Parathyroid adenoma (tissue), 2 donors: Measurements from ENCODE around the gene EAF1.

Source experiments
- H2AFZ ChIP-seq: fragments of 300-600 bp; sonication (generic); one replicate; pipeline ENCODE4 v1.7.0; 2017; ENCODE audit warnings: antibody characterized with exemption, mild to moderate bottlenecking
- H3K27ac ChIP-seq: fragments of 300-600 bp; sonication (generic); one replicate; pipeline ENCODE4 v1.7.0; 2017
- H3K27me3 ChIP-seq: fragments of 300-600 bp; sonication (generic); one replicate; pipeline ENCODE4 v1.7.0; 2017; ENCODE audit warnings: low read length; ENCODE audit not compliant: control insufficient read depth, insufficient read depth
- H3K36me3 ChIP-seq: fragments of 300-600 bp; sonication (generic); one replicate; pipeline ENCODE4 v1.7.0; 2017; ENCODE audit warnings: low read length; ENCODE audit not compliant: control insufficient read depth, insufficient read depth
- H3K4me1 ChIP-seq: fragments of 300-600 bp; sonication (generic); one replicate; pipeline ENCODE4 v1.7.0; 2017; ENCODE audit warnings: control low read depth
- H3K4me2 ChIP-seq: fragments of 300-600 bp; sonication (generic); one replicate; pipeline ENCODE4 v1.7.0; 2017; ENCODE audit warnings: low read length
- H3K4me3 ChIP-seq: fragments of 300-600 bp; sonication (generic); one replicate; pipeline ENCODE4 v1.7.0; 2017; ENCODE audit warnings: low read depth, low read length
- H3K79me2 ChIP-seq: fragments of 300-600 bp; sonication (generic); one replicate; pipeline ENCODE4 v1.7.0; 2017; ENCODE audit warnings: control low read depth
- H3K9ac ChIP-seq: fragments of 300-600 bp; sonication (generic); one replicate; pipeline ENCODE4 v1.7.0; 2017; ENCODE audit warnings: mild to moderate bottlenecking
- H3K9me3 ChIP-seq: fragments of 300-600 bp; sonication (generic); one replicate; pipeline ENCODE4 v1.7.0; 2017; ENCODE audit warnings: low read length; ENCODE audit not compliant: control insufficient read depth
- CTCF ChIP-seq: fragments of 300-600 bp; sonication (generic); IDR thresholded peaks from one replicate; pipeline ENCODE4 v1.7.0; 2017; ENCODE audit warnings: antibody characterized with exemption, mild to moderate bottlenecking
- donor health status: primary hyperparathyroidism.

Gene EAF1

GRCh38 chr3:15450438-15451215, 23.2 kb downstream of the EAF1 start:
- Histone ChIP-seq H3K9me3 (no peaks in the 10 kb centered on the region), H3K79me2 (no peaks in the 10 kb centered on the region), H3K27me3 (no peaks in the 10 kb centered on the region), H3K4me2 (no peak overlapping the region), H3K4me3 (no peak overlapping the region), H3K27ac (no peak overlapping the region), H3K4me1 (no peaks in the 10 kb centered on the region), H3K36me3 (no peaks in the 10 kb centered on the region), H3K9ac (no peak overlapping the region), H2AFZ (no peak overlapping the region)
- no peak for TF ChIP-seq CTCF

GRCh38 chr3:15451216-15452113, 24.1 kb downstream of the EAF1 start:
- TF ChIP-seq CTCF, result no peak
- Histone ChIP-seq H3K4me2 (no peak overlapping the region), H3K9me3 (no peaks in the 10 kb centered on the region), H2AFZ (no peak overlapping the region), H3K9ac (no peak overlapping the region), H3K4me3 (no peak overlapping the region), H3K36me3 (no peaks in the 10 kb centered on the region), H3K27ac (no peak overlapping the region), H3K27me3 (no peaks in the 10 kb centered on the region), H3K4me1 (no peaks in the 10 kb centered on the region), H3K79me2 (no peaks in the 10 kb centered on the region)

GRCh38 chr3:15452156-15452555, 24.8 kb downstream of the EAF1 start:
- Histone ChIP-seq H3K4me3 (no peak overlapping the region), H3K79me2 (no peaks in the 10 kb centered on the region), H3K27ac (no peak overlapping the region), H3K9me3 (no peaks in the 10 kb centered on the region), H3K36me3 (no peaks in the 10 kb centered on the region), H3K4me2 (no peak overlapping the region), H3K27me3 (no peaks in the 10 kb centered on the region), H2AFZ (no peak overlapping the region), H3K9ac (no peak overlapping the region), H3K4me1 (no peaks in the 10 kb centered on the region)
- TF ChIP-seq CTCF, result no peak

- H3K79me2 ChIP-seq, result no peaks in the 10 kb centered on the region
- H3K4me1 ChIP-seq, result no peaks in the 10 kb centered on the region
- H2AFZ ChIP-seq, result no peak overlapping the region
- TF ChIP-seq CTCF, result no peak
- H3K36me3 ChIP-seq, result no peaks in the 10 kb centered on the region
- no peak overlapping the region for H3K9ac ChIP-seq
- H3K27ac ChIP-seq, result no peak overlapping the region
- H3K9me3 ChIP-seq, result no peaks in the 10 kb centered on the region
- H3K4me2 ChIP-seq, result no peak overlapping the region
- H3K27me3 ChIP-seq, result no peaks in the 10 kb centered on the region
- H3K4me3 ChIP-seq, result no peak overlapping the region
Measured at GRCh38 chr3:15452961-15453360, 25.6 kb downstream of the EAF1 start.
